MCF 10A (cell line): Measurements from ENCODE around the gene SYNE3. TPM values are rescaled to one million over a fixed set of nuclear protein-coding genes. Genes with fewer than 3 reads are reported as not detected.
A peak's percentile ranks its signal among the peaks of the same experiment; 100 is the strongest.

Source experiments
- BruUV-seq: library from RNA; stranded (reverse); fragments of 400-500 nt; replicated peaks from 2 replicates; lab custom pipeline; 2021; lab: Mats Ljungman, UMichigan
- CTCF ChIA-PET: fragments of 300-600 bp; sonication (Branson Sonifier 250); formaldehyde crosslinking; extraction: SDS; loops from one replicate; lab custom pipeline; 2021; ENCODE audit warnings: antibody characterized with exemption, inconsistent platforms; lab: Yijun Ruan, JAX
- POLR2A ChIA-PET: fragments of 300-600, 350-650 bp; sonication (Branson Sonifier 250); formaldehyde crosslinking; extraction: SDS; loops from one replicate; lab custom pipeline; 2020; ENCODE audit warnings: antibody characterized with exemption, inconsistent platforms; lab: Yijun Ruan, JAX
- DNase-seq: peaks from one replicate; pipeline ENCODE4 v3.0.0-alpha.2; 2018; ENCODE audit not compliant: unreplicated experiment
- H3K27ac Mint-ChIP-seq: one replicate; pipeline ENCODE4 v1.8.0; 2022; ENCODE audit warnings: mild to moderate bottlenecking, low read depth, mixed read lengths; ENCODE audit not compliant: unreplicated experiment
- H3K27me3 Mint-ChIP-seq: one replicate; pipeline ENCODE4 v1.8.0; 2022; ENCODE audit warnings: mixed read lengths; ENCODE audit not compliant: insufficient read depth, unreplicated experiment
- H3K36me3 Mint-ChIP-seq: one replicate; pipeline ENCODE4 v1.8.0; 2022; ENCODE audit warnings: mild to moderate bottlenecking, moderate library complexity, mixed read lengths; ENCODE audit not compliant: insufficient read depth, unreplicated experiment
- H3K4me1 Mint-ChIP-seq: one replicate; pipeline ENCODE4 v1.8.0; 2022; ENCODE audit warnings: mixed read lengths; ENCODE audit not compliant: insufficient read depth, unreplicated experiment
- H3K4me3 Mint-ChIP-seq: one replicate; pipeline ENCODE4 v1.8.0; 2022; ENCODE audit warnings: mild to moderate bottlenecking, moderate library complexity, mixed read lengths; ENCODE audit not compliant: unreplicated experiment
- H3K9me3 Mint-ChIP-seq: one replicate; pipeline ENCODE4 v1.8.0; 2022; ENCODE audit warnings: mixed read lengths; ENCODE audit not compliant: unreplicated experiment
- CTCF ChIP-seq: fragments of 200-600 bp; IDR thresholded peaks from one replicate; pipeline ENCODE4 v1.8.0; 2022; ENCODE audit warnings: antibody characterized with exemption, mild to moderate bottlenecking; ENCODE audit not compliant: unreplicated experiment
- intact Hi-C: fragments of 100-400 bp; cut with micrococcal nuclease; formaldehyde crosslinking; loops from 2 replicates; pipeline ENCODE4 v1.14.1; 2022
- total RNA-seq: library from RNA; stranded (reverse); gene quantifications from 2 replicates; pipeline ENCODE4 v1.2.3, GENCODE V29; 2022

The SYNE3 gene
- total RNA-seq, 1 experiment from 2014 or later = 9.5 TPM

GRCh38 chr14:95538801-95539509, 22.5 kb upstream of the SYNE3 start:
- TF ChIP-seq CTCF = no peak
- Mint-ChIP-seq H3K4me1 (peaks cover 11% of the 10 kb centered on the region), H3K36me3 (peaks cover 4% of the 10 kb centered on the region), H3K27ac (no peak overlapping the region), H3K27me3 (no peaks in the 10 kb centered on the region), H3K9me3 (no peaks in the 10 kb centered on the region), H3K4me3 (no peak overlapping the region)
- ChIA-PET CTCF (interaction anchor here (0.8 kb wide), 1 partner anchor 95 kb away, joined by 4 read pairs; no protein-coding TSS in a partner anchor), POLR2A (no interaction called here)
- no TSS peak for BruUV-seq
- no peak for DNase-seq
- intact Hi-C loops = no loop called here

- Mint-ChIP-seq H3K4me3 (peak overlapping the region; percentile 87), H3K36me3 (peaks cover 4% of the 10 kb centered on the region), H3K9me3 (no peaks in the 10 kb centered on the region), H3K4me1 (peaks cover 14% of the 10 kb centered on the region), H3K27me3 (no peaks in the 10 kb centered on the region), H3K27ac (no peak overlapping the region)
- DNase-seq = no peak
- no peak for TF ChIP-seq CTCF
- ChIA-PET POLR2A (interaction anchor here (0.6 to 4.9 kb wide), 8 partner anchors 7 to 379 kb away, joined by 3 to 25 read pairs (median 4); no protein-coding TSS in a partner anchor), CTCF (interaction anchor here (0.6 to 0.8 kb wide), 3 partner anchors 25 to 524 kb away, joined by 3 to 4 read pairs (median 3); no protein-coding TSS in a partner anchor)
- intact Hi-C loops = no loop called here
- BruUV-seq = TSS peak; percentile 21
These were observed 21.0 kb upstream of the SYNE3 start for GRCh38 chr14:95537298-95538089.

GRCh38 chr14:95536671-95537070, 20.2 kb upstream of the SYNE3 start:
- CTCF ChIA-PET = interaction anchor here (0.8 to 3.2 kb wide), 3 partner anchors 8 to 94 kb away, joined by 3 to 18 read pairs (median 4); no protein-coding TSS in a partner anchor
- Mint-ChIP-seq H3K27ac (no peak overlapping the region), H3K9me3 (no peaks in the 10 kb centered on the region), H3K4me1 (peaks cover 22% of the 10 kb centered on the region), H3K27me3 (no peaks in the 10 kb centered on the region), H3K4me3 (peak overlapping the region; percentile 87), H3K36me3 (peaks cover 4% of the 10 kb centered on the region)
- no peak for DNase-seq
- TF ChIP-seq CTCF = no peak
- no TSS peak for BruUV-seq
- intact Hi-C loops = no loop called here
- POLR2A ChIA-PET = interaction anchor here (0.6 to 4.9 kb wide), 6 partner anchors 8 to 378 kb away, joined by 3 to 25 read pairs (median 4); no protein-coding TSS in a partner anchor
